Measurements from ENCODE around the gene HNRNPLL.
"Not testable (repeated sequence)": the region's sequence is repeated elsewhere in the genome, so short reads cannot be mapped to it uniquely, and the experiment has no call there.

The HNRNPLL gene

DNA sequence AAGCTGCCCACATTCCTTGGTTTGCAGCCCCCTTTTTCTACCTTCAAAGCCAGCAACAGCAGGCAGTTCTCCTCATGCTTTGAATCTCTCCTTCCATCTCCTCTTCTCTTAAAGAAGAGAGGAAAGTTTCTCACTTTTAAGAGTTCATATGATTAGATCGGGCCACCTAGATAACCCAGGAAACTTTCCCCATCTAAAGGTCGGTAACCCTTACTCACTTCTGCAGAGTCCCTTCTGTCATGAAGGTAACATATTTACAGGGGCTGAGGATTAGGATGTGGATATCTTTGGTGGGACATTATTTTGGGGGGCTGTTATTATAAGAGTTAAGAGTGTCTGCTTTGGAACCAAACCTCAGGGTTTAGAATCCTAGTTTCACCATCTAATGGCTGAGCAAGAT is 51.0 kb downstream of the HNRNPLL start:
- Mint-ChIP-seq H3K4me3 (no peak overlapping the region), H3K36me3 (ENCODE audit: insufficient read depth) (no peaks in the 10 kb centered on the region), H3K9me3 (no peaks in the 10 kb centered on the region), H3K27ac (peak overlapping the region in 1 of 2 donors; percentile 41), H3K4me1 (ENCODE audit: low read depth in 2 of 2) (peaks cover 0 to 3% of the 10 kb centered on the region in 2 donors), H3K27me3 (no peaks in the 10 kb centered on the region)
- ATAC-seq (replicated peaks) (no peak), DNase-seq (no peak)

DNA sequence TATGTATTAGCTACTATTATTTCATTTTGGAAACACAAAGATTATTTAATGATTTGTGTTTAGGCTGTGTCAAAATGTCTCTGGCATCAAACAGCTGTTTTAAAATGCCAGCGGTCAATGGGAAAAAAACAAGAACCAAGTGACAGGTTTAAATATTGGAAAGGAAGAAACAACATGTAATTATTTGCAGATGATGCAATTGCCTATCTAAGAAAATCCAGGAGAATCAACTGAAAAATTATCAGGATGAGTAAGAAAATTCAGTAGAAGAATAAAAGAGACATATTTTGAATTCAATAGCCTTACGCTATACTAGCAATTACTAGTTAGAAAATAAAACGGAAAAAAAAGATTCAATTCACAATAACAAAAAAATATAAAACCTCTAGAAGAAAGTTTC is 51.6 kb downstream of the HNRNPLL start:
- Mint-ChIP-seq H3K27me3 (no peaks in the 10 kb centered on the region), H3K9me3 (no peaks in the 10 kb centered on the region), H3K36me3 (ENCODE audit: insufficient read depth) (no peaks in the 10 kb centered on the region), H3K4me1 (ENCODE audit: low read depth in 2 of 2) (peaks cover 0 to 3% of the 10 kb centered on the region in 2 donors), H3K27ac (peak overlapping the region in 1 of 2 donors; percentile 41), H3K4me3 (no peak overlapping the region)
- ATAC-seq (replicated peaks) = no peak
- no peak for DNase-seq

DNA sequence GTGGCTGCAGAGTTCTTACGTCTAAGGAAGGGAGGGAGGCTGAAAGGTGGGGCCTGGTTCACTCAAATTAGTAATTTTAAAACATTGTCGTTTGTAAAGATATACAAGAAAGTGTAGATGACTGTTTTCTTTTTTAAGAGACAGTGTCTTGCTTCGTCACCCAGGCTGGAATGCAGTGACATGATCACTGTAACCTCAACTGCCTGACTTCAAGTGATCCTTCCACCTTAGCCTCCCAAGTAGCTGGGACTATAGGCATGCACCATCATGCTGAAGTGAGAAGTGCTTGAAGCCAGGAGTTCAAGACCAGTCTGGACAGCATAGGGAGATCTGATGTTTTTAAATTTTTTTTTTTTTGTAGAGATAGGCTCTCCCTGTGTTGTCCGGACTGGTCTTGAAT is 52.9 kb downstream of the HNRNPLL start:
- Mint-ChIP-seq H3K27me3 (no peaks in the 10 kb centered on the region), H3K9me3 (no peaks in the 10 kb centered on the region), H3K4me1 (ENCODE audit: low read depth in 2 of 2) (peaks cover 0 to 3% of the 10 kb centered on the region in 2 donors), H3K4me3 (no peak overlapping the region), H3K27ac (no peak overlapping the region), H3K36me3 (ENCODE audit: insufficient read depth) (no peaks in the 10 kb centered on the region)
- no peak for ATAC-seq (replicated peaks)
- no peak for DNase-seq

DNA sequence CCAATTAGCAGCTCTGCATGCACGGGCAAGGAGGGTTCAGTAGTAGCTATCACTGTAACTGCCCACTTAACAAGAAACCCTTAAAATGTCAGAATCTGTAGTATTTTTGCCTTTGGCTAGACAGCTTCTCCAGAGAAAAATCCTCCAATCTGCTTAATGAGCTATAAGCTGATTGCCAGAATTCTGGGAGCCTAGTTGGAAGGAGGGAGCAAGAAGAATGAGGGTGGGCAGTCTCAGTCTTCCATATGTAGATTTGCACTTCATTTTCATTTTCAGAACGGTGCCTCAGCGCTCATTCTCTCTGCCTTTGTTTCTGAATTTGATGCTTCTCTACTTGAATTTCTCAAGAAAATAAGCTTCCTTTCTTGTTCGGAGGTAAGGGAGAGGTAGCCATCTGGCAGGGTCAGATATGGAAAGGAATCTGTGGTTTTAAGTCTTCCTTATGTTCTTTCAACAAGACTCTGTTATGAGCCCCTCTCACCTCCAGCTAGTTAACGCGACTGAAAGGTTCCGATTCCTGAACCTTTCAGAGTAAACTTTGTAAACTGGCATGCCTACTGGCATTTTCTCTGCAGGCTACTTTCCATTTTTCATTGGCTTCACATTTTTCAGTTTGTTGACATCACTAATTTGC is 53.5 kb downstream of the HNRNPLL start:
- Mint-ChIP-seq H3K9me3 (no peaks in the 10 kb centered on the region), H3K27me3 (no peaks in the 10 kb centered on the region), H3K36me3 (ENCODE audit: insufficient read depth) (no peaks in the 10 kb centered on the region), H3K27ac (no peak overlapping the region), H3K4me3 (no peak overlapping the region), H3K4me1 (ENCODE audit: low read depth in 2 of 2) (peaks cover 0 to 3% of the 10 kb centered on the region in 2 donors)
- no peak for DNase-seq
- no peak for ATAC-seq (replicated peaks)

DNA sequence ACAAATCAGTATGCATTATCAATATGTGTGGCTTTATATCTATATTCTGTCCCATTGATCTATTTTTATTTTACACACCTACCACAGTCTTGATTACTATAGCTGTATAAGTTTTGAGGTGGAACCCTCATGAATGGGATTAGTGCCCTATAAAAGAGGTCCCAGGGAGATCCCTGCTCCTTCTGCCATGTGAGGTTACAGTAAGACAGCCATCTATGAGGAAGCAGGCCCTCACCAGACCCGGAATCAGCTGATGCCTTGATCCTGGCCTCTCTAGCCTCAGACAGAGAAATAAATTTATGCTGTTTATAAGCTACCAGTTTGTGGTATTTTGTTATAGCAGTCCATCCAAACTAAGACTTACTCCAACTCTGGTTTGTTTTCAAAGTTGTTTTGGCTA is 54.9 kb downstream of the HNRNPLL start:
- Mint-ChIP-seq H3K27me3 (no peaks in the 10 kb centered on the region), H3K4me3 (no peak overlapping the region), H3K4me1 (ENCODE audit: low read depth in 2 of 2) (peaks cover 4 to 8% of the 10 kb centered on the region in 2 donors), H3K9me3 (no peaks in the 10 kb centered on the region), H3K27ac (no peak overlapping the region), H3K36me3 (ENCODE audit: insufficient read depth) (no peaks in the 10 kb centered on the region)
- DNase-seq = no peak
- ATAC-seq (replicated peaks) = no peak

DNA sequence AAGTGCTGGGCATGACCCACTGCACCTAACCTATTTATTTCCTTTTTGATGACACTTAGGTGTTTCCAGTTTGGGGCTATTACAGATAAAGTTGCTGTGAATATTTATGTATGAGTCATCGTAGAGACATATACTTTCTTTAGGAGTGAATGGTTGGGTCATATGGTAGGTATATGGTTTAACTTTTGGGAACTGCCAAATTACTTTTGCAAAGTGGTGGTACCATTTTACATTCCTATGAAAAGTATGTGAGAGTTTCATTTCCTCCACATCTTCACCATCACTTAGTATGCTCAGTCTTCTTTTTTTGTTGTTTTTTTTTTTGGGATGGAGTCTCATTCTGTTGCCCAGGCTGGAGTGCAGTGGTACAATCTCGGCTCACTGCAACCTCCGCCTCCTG is 56.1 kb downstream of the HNRNPLL start:
- Mint-ChIP-seq H3K9me3 (no peaks in the 10 kb centered on the region), H3K27me3 (no peaks in the 10 kb centered on the region), H3K4me3 (no peak overlapping the region), H3K36me3 (ENCODE audit: insufficient read depth) (no peaks in the 10 kb centered on the region), H3K4me1 (ENCODE audit: low read depth in 2 of 2) (peaks cover 7 to 8% of the 10 kb centered on the region in 2 donors), H3K27ac (peak overlapping the region in 1 of 2 donors; percentile 71)
- no peak for DNase-seq
- ATAC-seq (replicated peaks) = no peak

DNA sequence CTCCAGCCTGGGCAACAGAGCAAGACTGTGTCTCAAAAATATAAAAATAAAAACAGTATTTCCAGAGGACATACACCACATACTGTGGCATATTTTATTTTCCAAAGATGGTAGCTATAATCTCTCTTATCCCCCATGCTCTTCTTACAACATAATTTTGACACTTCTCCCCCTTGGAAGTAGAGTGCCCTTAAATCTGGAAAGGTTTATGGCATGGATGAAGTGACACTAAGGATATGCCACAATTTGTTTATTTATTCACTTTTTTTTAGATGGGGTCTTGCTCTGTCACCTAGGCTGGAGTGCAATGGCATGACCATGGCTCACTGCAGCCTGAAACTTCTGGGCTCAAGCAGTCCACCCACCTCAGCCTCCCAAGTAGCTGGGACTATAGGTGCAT is 56.7 kb downstream of the HNRNPLL start:
- Mint-ChIP-seq H3K27me3 (no peaks in the 10 kb centered on the region), H3K4me3 (no peak overlapping the region), H3K27ac (no peak overlapping the region), H3K36me3 (ENCODE audit: insufficient read depth) (no peaks in the 10 kb centered on the region), H3K4me1 (ENCODE audit: low read depth in 2 of 2) (peaks cover 7 to 8% of the 10 kb centered on the region in 2 donors), H3K9me3 (no peaks in the 10 kb centered on the region)
- DNase-seq = no peak
- no peak for ATAC-seq (replicated peaks)

DNA sequence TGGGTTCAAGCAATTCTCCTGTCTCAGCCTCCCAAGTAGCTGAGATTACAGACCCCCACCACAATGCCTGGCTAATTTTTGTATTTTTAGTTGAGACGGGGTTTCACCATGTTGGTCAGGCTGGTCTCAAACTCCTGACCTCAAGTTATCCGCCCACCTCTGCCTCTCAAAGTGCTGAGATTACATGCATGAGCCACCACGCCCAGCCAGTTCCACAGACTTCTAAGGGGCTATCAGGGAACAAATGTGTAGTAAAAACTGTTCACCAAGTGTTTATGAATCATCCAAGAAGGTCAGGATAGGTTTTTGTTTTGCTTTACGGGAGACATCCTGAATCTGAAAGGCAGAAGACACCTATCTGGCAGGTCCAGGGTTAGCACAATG is 60.5 kb downstream of the HNRNPLL start:
- H3K9me3 Mint-ChIP-seq; H3K27ac Mint-ChIP-seq; ATAC-seq (replicated peaks): not testable (repeated sequence)

DNA sequence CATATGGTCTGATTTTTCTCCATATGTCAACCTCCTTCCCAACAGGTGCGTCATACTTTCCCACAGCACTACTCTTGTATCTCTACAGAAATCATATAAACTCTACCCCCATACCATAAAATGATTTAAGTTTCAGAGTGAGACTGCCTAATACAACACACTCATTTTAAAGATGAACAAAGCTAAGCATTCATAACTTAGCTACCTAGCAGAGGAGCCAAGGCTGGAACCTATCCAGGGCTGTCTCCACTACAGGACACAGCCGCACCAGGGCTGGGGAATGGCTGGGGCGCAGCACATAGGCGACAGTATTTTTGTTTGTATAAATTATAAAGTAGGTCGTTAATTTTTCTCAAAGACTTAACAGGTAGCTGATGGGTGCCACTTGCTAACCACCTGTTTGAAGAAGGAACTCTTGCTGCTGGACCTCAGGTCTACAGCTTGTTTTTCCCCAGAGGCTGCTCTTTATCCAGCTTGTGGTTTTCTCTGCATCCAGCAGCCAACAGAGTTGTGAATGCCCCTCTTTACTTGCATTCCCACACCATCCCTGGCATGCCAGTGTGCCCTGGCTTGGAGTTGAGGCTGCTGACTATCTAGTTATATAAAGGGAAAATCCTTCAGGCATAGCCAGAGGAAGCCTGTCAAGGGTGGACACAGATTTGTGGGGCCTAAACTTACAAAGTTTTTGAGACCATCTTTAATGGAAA is 62.0 kb downstream of the HNRNPLL start:
- no peaks in the 10 kb centered on the region for H3K36me3 Mint-ChIP-seq (ENCODE audit: insufficient read depth)
- DNase-seq = no peak
- no peak overlapping the region for H3K27ac Mint-ChIP-seq
- H3K9me3 Mint-ChIP-seq = no peaks in the 10 kb centered on the region
- H3K27me3 Mint-ChIP-seq = peaks cover 6 to 17% of the 10 kb centered on the region in 2 donors
- ATAC-seq (replicated peaks) = no peak
- H3K4me1 Mint-ChIP-seq (ENCODE audit: low read depth in 2 of 2) = peaks cover 8 to 9% of the 10 kb centered on the region in 2 donors
- H3K4me3 Mint-ChIP-seq = no peak overlapping the region

More for the DNA sequence above, 60.5 kb downstream of the HNRNPLL start:
- H3K4me3 Mint-ChIP-seq; H3K4me1 Mint-ChIP-seq (ENCODE audit: low read depth in 2 of 2); H3K36me3 Mint-ChIP-seq (ENCODE audit: insufficient read depth); DNase-seq: not testable (repeated sequence)
- H3K27me3 Mint-ChIP-seq = peaks cover 6 to 17% of the 10 kb centered on the region in 2 donors

DNA sequence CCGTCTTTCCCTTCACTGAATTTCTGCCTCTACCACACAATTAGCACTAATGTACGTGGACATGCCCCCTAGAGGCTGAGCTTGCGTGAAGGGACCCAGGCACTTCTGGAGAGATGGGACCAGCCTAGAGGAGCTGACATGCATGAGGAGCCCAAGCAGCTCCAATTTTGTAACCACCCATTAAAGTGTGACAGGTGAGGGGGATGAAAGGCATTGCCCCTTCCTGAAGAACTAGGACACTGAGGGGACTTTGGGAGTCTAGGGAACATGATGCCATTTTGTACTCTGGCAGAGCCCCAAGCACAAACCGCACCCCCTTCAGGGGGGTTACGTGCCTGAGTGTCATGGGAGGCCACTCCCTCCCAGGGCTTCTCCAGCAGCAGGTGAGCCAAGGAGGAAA is 63.6 kb downstream of the HNRNPLL start:
- no peak for DNase-seq
- H3K4me3 Mint-ChIP-seq = no peak overlapping the region
- no peaks in the 10 kb centered on the region for H3K36me3 Mint-ChIP-seq (ENCODE audit: insufficient read depth)
- H3K9me3 Mint-ChIP-seq = no peaks in the 10 kb centered on the region
- peaks cover 10 to 12% of the 10 kb centered on the region in 2 donors for H3K4me1 Mint-ChIP-seq (ENCODE audit: low read depth in 2 of 2)
- peaks cover 6 to 17% of the 10 kb centered on the region in 2 donors for H3K27me3 Mint-ChIP-seq
- no peak for ATAC-seq (replicated peaks)
- H3K27ac Mint-ChIP-seq = no peak overlapping the region

DNA sequence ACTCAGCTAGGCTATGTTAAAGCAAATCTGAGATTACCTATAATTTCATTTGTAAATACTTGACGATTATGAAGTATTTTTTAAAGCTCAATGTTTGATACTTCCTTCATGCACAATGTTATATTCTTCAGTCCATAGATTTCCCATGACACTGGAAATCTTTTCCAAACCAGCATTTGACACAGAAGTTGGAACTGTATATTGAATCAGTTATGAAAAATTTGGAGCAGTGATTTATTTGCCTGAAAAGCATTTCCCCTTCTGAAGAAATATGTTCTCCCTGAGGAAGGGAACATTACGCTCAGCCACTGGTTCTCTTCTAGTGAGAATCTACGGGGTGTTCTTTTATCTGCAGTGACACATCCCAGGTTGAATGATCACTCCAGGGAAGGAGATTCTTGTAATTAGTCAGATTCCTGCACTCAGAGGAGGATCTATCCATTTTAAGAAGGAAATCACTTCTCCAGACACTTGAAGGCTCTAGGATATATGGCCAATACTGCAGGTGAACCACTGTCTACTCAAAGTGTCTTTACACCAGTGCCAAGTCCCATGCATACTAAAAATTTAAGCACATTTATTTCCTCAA is 64.7 kb downstream of the HNRNPLL start:
- no peaks in the 10 kb centered on the region for H3K9me3 Mint-ChIP-seq
- no peaks in the 10 kb centered on the region for H3K36me3 Mint-ChIP-seq (ENCODE audit: insufficient read depth)
- H3K27me3 Mint-ChIP-seq = peaks cover 6 to 17% of the 10 kb centered on the region in 2 donors
- no peak overlapping the region for H3K4me3 Mint-ChIP-seq
- H3K4me1 Mint-ChIP-seq (ENCODE audit: low read depth in 2 of 2) = peaks cover 10 to 12% of the 10 kb centered on the region in 2 donors
- ATAC-seq (replicated peaks) (no peak), DNase-seq (no peak)
- no peak overlapping the region for H3K27ac Mint-ChIP-seq

DNA sequence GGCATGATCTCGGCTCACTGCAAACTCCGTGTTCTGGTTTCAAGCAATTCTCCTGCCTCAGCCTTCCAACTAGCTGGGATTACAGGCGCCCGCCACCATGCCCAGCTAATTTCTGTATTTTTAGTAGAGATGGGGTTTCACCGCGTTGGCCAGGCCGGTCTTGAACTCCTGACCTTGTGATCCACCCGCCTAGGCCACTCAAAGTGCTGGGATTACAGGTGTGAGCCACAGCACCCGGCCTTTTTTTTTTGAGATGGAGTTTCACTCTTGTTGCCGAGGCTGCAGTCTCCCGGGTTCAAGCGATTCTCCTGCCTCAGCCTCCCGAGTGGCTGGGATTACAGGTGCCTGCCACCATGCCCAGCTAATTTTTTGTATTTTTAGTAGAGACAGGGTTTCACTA is 65.4 kb downstream of the HNRNPLL start:
- H3K4me3 Mint-ChIP-seq; H3K4me1 Mint-ChIP-seq (ENCODE audit: low read depth in 2 of 2); DNase-seq; H3K9me3 Mint-ChIP-seq; H3K36me3 Mint-ChIP-seq (ENCODE audit: insufficient read depth); H3K27ac Mint-ChIP-seq; ATAC-seq (replicated peaks): not testable (repeated sequence)
- H3K27me3 Mint-ChIP-seq = peaks cover 6 to 17% of the 10 kb centered on the region in 2 donors

DNA sequence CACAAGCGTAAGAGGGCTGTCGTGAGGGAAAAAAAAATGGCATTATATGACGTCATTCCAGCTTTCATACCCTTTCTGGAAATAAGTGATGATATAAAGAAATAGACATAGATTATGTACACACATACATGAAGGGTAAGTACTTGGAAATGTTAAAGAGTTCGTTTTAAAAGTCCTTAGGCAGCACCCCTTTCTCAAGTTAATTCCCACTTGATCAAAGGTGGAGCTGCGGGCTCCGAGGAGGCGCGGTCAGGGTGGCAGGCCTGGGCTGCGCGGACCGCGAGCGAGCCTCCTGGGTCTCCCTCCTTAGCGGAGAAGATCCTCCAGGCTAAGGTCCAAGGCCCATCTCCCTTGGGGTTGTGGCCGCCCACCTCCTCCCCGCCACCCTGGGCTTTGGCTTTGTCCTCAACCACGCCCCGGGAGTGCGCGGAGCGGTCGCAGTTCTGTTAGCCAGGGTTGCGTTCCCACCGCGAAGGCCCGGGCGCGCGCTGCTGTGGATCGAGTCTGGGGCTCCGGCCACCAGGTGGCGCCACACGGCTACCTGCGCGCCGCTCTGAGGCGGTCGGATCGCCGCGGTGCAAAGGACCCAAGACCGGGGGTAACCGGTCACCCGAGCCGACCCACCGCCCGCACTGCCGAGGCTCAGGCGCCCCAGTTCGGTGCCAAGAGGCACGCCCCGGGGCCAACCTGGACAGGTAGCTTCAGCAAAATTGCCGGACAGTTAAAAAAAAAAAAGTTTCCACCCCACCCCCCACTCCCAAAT is 66.8 kb downstream of the HNRNPLL start:
- peak overlapping the region; percentile 37 to 55 for H3K4me3 Mint-ChIP-seq

More for the DNA sequence above, 66.8 kb downstream of the HNRNPLL start:
- Mint-ChIP-seq H3K27ac (peak overlapping the region in 1 of 2 donors; percentile 26), H3K36me3 (ENCODE audit: insufficient read depth) (no peaks in the 10 kb centered on the region), H3K27me3 (peaks cover 6 to 17% of the 10 kb centered on the region in 2 donors), H3K4me1 (ENCODE audit: low read depth in 2 of 2) (peaks cover 4 to 6% of the 10 kb centered on the region in 2 donors), H3K9me3 (no peaks in the 10 kb centered on the region)
- DNase-seq (peak; percentile 74 to 78 (median 75)), ATAC-seq (replicated peaks) (peak; percentile 97)

Data from effector memory CD8-positive, alpha-beta T cell (primary cell).